B cell (primary cell): ENCODE data around the gene TENM3.

Experiments
- CTCF ChIP-seq: fragments of 200-600 bp; IDR thresholded peaks from one replicate; pipeline ENCODE4 v1.8.0; 2022; ENCODE audit warnings: antibody characterized with exemption, mild to moderate bottlenecking
- EZH2 ChIP-seq: IDR thresholded peaks from 2 replicates; pipeline ENCODE4 v1.6.1; 2012; ENCODE audit warnings: borderline replicate concordance, low read depth, mild to moderate bottlenecking, moderate library complexity, low read length; ENCODE audit not compliant: insufficient read depth, poor library complexity, severe bottlenecking

- no peak for TF ChIP-seq CTCF
- no peak for TF ChIP-seq EZH2
Observed at GRCh38 chr4:182254026-182254780, 11.0 kb downstream of the TENM3 start.
